NCI-H2029 (cell line): Measurements from ENCODE around the gene PPP1R14C.

Experiments used
- DNase-seq: peaks from one replicate; lab custom pipeline; 2025; lab: John Stamatoyannopoulos, UW

PPP1R14C gene

GRCh38 chr6:150195996-150196417 lies 53.2 kb downstream of the PPP1R14C start:
- no peak for DNase-seq

- no peak for DNase-seq
Measured at GRCh38 chr6:150196942-150197745, 54.3 kb downstream of the PPP1R14C start.

GRCh38 chr6:150198532-150198931 lies 55.7 kb downstream of the PPP1R14C start:
- DNase-seq: no peak

- no peak for DNase-seq
Measured at GRCh38 chr6:150199241-150199640, 56.4 kb downstream of the PPP1R14C start.

- no peak for DNase-seq
Measured at GRCh38 chr6:150200428-150201100, 57.7 kb downstream of the PPP1R14C start.

GRCh38 chr6:150201285-150201684 lies 58.4 kb downstream of the PPP1R14C start:
- DNase-seq: no peak

GRCh38 chr6:150201772-150202329 lies 59.0 kb downstream of the PPP1R14C start:
- no peak for DNase-seq

- no peak for DNase-seq
Measured at GRCh38 chr6:150202404-150202803, 59.6 kb downstream of the PPP1R14C start.

GRCh38 chr6:150202934-150203333 lies 60.1 kb downstream of the PPP1R14C start:
- DNase-seq: no peak

- DNase-seq: no peak
Measured at GRCh38 chr6:150203378-150203777, 60.5 kb downstream of the PPP1R14C start.

- no peak for DNase-seq
Measured at GRCh38 chr6:150203871-150204545, 61.2 kb downstream of the PPP1R14C start.

- no peak for DNase-seq
Measured at GRCh38 chr6:150204705-150205472, 62.0 kb downstream of the PPP1R14C start.

- DNase-seq: no peak
Measured at GRCh38 chr6:150207931-150208570, 65.2 kb downstream of the PPP1R14C start.

GRCh38 chr6:150208611-150209352 lies 65.9 kb downstream of the PPP1R14C start:
- DNase-seq: peak; percentile 47

- no peak for DNase-seq
Measured at GRCh38 chr6:150209415-150209814, 66.6 kb downstream of the PPP1R14C start.

GRCh38 chr6:150211700-150212511 lies 69.1 kb downstream of the PPP1R14C start:
- DNase-seq: no peak

GRCh38 chr6:150212778-150213177 lies 69.9 kb downstream of the PPP1R14C start:
- no peak for DNase-seq

GRCh38 chr6:150213301-150213700 lies 70.5 kb downstream of the PPP1R14C start:
- DNase-seq: no peak

- no peak for DNase-seq
Measured at GRCh38 chr6:150214310-150214709, 71.5 kb downstream of the PPP1R14C start.
